ENCODE results near the gene KIAA1755. TPM values are rescaled to one million over a fixed set of nuclear protein-coding genes. Genes with fewer than 3 reads are reported as not detected.

Gene KIAA1755
- polyA plus RNA-seq, 3 donors = 1.9 to 2.9 (median 2.3) TPM

DNA sequence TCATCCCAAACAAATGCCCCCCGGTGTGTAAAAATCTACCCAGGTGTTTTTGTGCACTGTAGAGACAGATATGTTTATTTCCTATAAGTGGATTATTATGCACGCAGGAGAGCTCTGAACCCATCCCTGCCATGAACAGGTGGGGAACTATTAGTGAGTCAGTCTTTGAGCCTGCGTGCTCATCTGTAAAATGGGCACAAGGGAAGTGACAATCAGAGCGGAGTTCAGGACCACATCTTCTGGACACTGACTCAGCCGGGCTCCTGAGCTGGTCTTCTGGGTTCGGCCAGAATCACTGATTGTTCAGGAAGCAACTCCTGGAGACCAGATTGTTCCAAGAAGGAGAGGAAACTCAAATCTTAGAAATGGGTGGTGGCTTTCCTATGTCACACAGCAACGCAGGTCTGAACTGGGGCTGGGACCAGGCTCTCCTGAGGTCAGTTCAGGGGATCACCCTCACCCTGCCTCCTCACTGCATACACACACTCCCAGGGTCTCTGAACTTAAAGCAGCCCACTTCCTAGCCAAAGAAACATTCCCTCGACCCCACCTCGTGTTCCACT lies 68.1 kb downstream of the KIAA1755 start:
- DNase-seq (ENCODE audit: low read depth in 3 of 3, low spot score in 2 of 3) = no peak

DNA sequence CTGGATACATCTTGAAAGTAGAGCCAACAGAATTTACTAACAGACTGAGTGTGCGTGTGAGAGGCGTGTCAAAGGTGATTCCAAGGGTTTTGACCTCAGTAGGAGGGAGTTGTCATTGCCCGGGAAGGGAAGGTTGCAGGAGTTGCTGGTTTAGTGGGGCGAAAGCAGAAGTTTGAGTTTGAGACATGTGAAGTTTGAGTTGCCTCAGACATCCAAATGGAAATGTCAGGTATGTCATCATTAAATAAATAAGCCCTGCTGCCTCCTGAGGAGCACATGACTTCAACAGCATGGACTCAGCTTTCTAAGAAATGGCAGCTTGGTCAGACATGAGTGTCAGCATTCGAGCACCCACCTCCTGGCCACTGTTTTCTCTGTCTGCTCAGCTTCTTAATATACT lies 68.9 kb downstream of the KIAA1755 start:
- DNase-seq (ENCODE audit: low read depth in 3 of 3, low spot score in 2 of 3) = no peak

DNA sequence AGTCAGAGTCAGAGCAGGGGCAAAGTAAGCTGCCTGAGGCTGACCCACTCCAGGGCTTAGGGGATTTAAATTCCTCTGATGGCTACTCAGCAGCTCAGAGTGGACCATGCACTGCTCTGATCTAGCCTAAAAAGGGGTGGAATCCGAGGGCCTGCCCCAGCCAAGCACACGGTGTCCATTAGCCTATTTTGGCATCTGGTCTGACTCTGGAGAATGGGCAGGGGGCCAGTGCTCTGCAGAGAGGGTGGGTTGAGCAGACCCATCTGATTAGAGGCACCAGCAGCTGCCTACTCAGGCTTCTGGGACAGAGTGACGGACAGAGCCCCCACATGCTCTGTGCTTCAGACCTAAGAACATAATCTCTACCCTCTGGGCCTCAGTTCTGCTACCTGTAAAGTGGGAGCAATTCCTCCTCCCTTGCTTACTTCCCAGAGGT lies 69.6 kb downstream of the KIAA1755 start:
- DNase-seq (ENCODE audit: low read depth in 3 of 3, low spot score in 2 of 3) = no peak

DNA sequence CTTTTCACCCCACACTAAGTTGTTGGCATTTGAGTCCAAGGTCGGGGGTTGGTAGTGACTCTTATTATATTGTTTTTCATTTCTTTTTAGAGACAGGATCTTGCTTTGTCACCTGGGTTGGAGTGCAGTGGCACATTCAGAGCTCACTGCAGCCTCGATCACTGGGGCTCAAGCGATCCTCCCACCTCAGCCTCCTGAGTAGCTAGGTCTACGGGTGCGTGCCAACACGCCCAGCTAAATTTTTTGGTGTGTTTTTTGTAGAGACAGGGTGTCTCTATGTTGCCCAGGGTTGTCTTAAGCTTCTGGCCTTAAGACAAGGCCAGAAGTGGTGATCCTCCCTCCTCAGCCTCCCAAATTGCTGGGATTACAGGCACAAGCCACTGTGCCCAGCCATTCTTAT lies 70.4 kb downstream of the KIAA1755 start:
- no peak for DNase-seq (ENCODE audit: low read depth in 3 of 3, low spot score in 2 of 3)

DNA sequence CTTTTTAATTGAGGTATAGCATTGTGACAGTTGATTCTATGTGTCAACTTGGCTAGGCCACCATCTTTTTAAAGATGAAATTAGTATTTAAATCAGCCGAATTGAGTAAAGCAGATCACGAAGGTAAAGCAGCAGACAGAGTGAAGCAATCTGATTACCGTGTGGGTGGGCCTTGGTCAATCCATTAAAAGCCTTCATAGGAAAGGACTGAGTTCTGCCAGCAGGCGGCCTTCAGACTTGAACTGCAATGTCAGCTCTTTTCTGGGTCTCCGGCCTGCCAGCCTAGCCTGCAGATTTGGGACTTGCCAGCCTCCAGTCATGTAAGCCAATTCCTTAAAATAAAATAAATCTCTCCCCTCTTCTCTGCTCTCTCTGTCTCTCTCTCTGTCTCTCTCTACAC lies 73.0 kb downstream of the KIAA1755 start:
- DNase-seq (ENCODE audit: low read depth in 3 of 3, low spot score in 2 of 3) = no peak

DNA sequence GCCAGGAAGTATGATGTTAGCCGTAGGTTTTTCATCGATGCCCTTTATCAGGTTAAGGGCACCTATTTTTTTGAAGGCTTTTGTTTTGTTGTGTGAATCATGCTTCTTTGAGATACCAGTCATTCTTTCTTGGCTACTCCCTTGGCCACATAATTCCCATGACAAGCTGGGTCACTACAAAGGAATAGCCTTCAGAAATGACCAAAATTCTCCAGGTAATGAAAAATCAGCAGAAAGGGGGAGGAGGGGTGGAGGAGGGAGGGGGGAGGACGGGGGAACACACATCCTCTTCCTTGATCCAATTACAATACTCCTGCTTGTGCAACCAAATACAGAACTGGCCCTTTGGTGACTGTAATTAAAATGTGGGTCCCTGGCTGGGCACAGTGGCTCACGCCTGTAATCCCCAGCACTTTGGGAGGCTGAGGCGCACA lies 73.7 kb downstream of the KIAA1755 start:
- no peak for DNase-seq (ENCODE audit: low read depth in 3 of 3, low spot score in 2 of 3)

DNA sequence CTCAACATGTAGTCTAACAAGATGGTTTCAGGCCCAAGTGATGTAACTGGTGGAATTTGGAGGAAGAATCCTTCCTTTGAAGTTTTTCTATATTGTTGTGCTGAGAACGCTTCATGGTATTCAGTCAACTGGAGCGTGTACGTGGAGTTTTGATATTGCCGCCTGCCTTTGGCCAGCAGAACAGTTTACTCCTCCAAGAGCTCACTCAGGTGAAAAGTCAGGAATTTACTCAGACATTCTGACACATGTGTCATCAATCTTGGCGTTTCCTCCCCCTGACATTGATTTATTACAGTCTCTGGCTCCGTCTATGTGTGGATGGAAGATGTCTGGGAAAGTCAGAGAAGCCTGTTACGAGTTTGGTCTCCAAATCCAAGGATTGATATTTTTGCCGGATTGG lies 76.4 kb downstream of the KIAA1755 start:
- peak; percentile 47 to 68 (median 67) for DNase-seq (ENCODE audit: low read depth in 3 of 3, low spot score in 2 of 3)

DNA sequence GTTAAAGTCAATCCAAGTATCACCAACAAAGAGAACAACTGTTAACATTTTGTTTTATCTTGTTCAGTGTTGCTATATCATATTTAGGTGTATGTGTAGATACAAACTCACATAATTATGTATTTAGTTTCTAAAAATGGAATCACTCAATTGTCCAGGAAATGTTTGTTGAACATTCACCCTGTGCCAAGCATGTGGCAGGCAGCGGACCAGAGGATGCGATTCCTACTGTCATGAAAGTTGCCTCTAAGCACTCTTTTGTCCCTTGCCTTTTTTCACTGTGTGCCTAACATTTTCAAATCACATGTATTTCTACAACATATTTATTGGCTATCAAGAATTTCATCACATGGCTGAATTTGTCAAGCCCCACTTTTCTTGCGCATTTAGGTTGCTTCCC lies 78.6 kb downstream of the KIAA1755 start:
- DNase-seq (ENCODE audit: low read depth in 3 of 3, low spot score in 2 of 3) = no peak

DNA sequence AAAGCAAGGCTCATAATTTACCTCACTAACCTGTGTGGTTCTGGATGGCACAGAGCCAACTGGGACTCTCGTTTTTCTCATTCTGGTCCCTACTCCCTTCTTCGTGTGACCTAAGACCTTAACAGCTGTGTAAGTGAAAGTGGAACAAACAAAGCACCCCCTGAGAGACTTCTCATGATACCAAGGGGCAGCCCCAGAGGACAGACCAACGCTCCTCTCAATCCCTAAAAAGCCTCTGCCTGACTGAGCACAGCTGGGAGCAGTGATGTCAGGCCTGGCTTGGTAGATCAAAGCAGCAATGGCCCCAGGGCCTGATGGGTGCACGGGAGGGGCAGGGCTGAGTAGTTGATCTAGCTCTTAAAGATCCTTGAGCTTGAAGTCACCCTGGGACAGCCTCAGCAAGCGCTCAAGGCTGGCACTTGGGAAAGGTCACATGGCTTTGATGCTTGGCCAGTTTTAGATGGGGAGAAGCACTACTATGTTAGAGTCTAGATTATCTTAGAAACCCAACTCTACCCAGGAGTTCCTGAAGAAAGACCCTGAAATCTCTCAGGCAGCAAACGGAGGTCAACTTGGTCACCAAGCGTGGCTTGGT lies 79.2 kb downstream of the KIAA1755 start:
- DNase-seq (ENCODE audit: low read depth in 3 of 3, low spot score in 2 of 3) = no peak

DNA sequence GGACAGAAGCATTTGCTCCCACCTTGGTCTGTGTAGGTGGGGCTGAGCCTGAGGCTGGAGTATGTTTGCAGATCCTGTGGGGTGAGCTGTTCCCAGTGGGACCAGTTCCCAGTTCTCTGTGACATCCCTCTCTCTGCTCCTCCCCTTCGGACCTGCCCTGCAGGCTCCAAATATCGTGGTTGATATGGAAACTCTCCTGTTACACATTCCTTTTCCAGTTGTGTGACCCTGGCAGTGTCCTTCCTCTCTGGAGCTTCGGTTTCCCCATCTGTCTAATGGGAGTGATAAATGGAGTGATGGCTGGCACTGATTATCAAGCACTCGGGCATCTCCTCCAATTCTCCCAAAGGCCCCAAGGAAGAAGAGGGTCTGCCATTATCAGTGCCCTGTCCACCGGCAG lies 79.8 kb downstream of the KIAA1755 start:
- no peak for DNase-seq (ENCODE audit: low read depth in 3 of 3, low spot score in 2 of 3)

DNA sequence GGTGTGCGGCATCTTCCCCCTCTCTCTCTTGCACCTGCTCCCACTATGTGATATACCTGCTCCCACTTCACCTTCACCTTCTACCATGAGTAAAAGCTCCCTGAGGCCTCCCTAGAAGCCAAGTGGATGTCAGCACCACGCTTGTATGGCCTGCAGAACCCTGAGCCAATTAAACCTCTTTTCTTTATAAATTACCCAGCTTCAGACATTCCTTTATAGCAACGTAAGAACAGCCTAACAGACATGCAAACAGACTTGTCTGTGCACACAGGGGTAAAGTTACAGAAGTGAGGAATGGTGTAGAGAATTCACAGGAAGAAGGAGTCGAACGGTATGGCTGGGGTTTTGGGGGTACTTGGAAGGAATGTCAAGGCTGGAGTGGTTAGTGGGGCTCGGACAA lies 80.7 kb downstream of the KIAA1755 start:
- no peak for DNase-seq (ENCODE audit: low read depth in 3 of 3, low spot score in 2 of 3)

DNA sequence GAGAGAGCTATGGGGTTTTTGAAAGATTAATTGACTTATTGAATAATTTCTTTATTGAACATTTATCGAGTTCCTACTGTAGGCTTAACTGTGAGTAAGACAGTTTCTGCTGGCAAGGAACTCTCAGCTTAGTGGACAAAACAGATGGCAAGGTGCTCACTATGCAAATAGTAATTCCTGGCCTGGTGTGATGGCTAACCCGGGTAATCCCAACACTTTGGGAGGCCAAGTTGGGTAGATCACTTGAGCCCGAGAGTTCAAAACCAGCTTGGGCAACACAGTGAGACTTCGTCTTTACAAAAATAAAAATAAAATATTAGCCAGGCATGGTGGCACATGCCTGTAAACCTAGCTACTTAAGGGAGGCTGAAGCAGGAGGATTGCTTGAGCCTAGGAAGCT lies 82.0 kb downstream of the KIAA1755 start:
- DNase-seq (ENCODE audit: low read depth in 3 of 3, low spot score in 2 of 3) = no peak

DNA sequence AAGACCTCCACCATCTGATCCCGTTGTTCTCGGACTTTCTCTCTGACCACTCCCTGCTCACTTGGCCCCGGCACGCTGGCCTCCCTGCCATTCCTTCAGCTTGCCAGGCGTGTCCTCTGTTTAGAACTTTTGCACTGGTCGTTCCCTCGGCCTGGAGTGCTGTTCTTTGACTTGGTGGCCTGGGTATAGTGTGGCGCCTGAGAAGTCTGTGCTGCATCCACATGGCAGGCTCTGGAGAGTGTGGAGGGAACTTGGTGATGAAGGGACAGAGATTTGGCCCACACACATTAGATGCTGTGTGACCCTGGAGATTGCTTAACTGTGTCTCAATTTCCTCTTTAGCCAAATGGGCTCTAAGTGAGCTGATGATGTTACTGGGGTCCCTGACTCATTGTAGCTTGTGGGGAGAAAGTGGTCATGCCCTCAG lies 82.5 kb downstream of the KIAA1755 start:
- no peak for DNase-seq (ENCODE audit: low read depth in 3 of 3, low spot score in 2 of 3)

DNA sequence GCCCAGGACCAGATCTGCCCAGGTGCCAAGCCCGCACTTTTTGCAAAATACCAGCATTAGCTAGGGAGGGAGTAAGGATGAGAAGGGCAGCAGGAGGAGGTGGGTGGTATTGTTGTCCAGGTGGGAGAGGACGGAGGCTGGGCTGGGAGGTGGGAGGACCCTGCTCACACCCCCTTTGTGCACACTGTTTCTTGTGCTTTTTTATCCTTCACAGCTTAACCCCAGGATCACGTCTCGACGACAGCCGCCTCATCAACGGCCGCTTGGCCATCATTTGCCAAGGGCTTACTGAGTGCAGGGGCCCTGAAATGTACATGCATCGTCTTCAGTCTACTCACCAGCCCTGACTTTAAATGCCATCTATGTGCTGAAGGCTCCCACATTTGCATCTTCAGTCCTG lies 83.3 kb downstream of the KIAA1755 start:
- no peak for DNase-seq (ENCODE audit: low read depth in 3 of 3, low spot score in 2 of 3)

DNA sequence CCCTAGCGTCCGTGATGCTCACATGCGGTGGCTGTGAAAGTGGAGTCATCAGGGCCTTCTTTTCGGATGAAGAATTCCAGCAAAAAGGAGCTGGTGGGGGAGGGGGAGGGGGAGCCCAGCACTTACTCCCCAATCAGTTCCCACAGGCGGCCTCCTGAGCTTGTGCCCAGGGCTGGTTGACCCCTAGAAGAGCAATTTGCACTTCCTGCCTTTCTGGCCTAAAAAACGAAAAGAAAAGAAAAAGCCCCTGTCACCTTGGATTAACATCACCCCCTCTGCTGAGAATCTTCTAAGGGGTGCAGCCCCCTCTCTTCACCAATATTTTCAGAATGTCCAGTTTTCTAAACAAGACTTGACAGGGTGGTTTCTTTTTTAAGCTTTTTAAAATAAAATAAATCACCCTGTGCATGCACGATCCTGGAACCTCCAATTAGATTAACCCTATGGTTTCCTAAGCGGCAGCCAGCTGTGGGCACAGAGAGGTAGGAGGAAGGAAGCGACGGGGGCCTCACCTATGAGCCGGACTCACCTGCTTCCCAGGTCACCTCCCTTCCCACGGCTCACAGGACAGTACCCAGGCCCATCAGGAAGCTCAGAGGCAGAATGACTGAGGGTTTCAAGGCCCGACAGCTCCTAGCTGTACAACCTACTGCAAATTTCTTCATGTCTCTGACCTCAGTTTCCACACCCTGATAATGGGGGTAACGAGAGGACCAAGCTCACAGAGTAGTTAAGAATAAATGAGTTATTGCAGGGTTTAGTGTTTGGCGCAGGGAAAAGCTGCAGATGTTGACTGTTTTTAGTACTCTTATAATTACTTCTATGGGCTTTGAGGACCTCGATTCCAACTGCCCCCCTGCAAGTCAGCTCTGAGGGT lies 85.0 kb downstream of the KIAA1755 start:
- no peak for DNase-seq (ENCODE audit: low read depth in 3 of 3, low spot score in 2 of 3)

DNA sequence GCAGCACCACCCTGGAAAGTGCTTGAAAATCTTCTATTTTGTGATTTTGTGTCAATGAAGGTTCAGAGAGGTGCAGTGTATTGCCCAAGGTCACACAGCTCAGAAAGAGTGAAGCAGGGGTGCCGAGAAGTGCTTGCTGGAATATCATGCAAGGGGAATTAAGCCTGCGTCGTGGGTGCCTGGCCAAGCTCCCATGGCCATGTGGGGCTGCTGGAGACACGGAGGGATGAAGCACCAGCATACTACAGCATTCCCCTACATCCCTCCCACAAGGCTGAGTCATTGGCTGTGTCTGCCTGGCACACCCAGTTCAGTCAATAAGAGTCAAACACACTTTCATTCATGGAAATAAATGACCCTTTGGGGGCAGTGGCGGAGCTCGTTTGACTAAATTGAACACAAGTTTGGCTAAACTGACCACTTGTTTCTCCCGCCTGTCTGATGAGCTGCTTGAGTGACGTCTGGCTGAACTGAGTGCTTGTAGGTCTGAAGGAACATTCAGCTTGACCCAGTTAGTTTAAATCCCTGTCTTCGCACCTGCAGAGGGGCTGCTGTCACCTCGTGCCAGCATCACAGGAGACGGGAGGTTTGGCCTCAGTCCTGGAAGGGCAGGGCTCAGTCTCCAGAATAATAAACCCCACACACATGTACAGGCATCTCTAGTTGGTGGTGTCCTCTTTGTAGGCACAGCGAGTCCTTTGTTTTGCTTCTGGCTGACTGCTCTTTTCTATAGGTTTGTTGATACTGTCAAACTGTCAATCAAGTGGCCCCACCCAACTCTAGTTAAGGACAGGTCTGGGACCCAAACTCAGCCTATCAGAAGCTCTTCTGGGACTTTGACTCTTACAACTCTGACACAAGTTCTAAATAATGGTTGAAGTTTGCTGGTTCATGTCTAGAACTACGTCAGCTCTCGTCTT lies 87.0 kb downstream of the KIAA1755 start:
- DNase-seq (ENCODE audit: low read depth in 3 of 3, low spot score in 2 of 3) = no peak

DNA sequence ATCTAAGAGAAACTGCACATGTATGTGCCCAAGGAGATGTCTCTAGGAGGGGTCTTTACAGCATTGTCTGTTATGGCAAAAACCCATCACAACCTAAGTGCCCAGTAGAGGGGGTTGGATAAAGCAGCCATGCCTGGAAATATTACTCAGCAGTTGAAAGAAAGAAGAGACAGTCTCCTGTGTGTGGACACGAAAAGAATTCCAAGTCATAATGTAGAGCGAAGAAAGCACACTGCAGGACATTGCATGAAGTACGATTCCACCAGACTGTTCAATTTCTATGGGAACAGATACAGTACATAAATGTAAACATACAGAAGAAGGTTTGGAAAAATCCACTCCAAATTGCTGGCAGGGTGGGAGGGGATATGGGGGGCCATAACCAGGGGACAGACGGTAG lies 88.1 kb downstream of the KIAA1755 start:
- DNase-seq (ENCODE audit: low read depth in 3 of 3, low spot score in 2 of 3) = no peak

DNA sequence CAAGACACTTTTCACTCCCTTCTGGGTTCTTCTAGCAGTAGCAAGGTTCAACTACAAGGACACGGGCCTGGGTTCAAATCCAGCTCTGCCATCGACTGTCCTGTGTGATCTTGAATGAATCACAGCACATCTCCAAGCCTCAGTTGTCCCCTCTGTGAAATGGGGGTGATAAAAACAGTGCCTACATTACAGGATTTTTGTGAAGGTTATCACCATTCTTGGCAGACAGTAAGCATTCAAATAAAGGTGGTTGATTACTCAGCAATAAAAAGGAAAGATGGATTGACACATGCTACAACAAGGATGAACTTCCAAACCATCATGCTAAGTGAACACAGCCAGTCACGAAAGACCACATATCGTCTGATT lies 88.9 kb downstream of the KIAA1755 start:
- DNase-seq (ENCODE audit: low read depth in 3 of 3, low spot score in 2 of 3) = no peak

DNA sequence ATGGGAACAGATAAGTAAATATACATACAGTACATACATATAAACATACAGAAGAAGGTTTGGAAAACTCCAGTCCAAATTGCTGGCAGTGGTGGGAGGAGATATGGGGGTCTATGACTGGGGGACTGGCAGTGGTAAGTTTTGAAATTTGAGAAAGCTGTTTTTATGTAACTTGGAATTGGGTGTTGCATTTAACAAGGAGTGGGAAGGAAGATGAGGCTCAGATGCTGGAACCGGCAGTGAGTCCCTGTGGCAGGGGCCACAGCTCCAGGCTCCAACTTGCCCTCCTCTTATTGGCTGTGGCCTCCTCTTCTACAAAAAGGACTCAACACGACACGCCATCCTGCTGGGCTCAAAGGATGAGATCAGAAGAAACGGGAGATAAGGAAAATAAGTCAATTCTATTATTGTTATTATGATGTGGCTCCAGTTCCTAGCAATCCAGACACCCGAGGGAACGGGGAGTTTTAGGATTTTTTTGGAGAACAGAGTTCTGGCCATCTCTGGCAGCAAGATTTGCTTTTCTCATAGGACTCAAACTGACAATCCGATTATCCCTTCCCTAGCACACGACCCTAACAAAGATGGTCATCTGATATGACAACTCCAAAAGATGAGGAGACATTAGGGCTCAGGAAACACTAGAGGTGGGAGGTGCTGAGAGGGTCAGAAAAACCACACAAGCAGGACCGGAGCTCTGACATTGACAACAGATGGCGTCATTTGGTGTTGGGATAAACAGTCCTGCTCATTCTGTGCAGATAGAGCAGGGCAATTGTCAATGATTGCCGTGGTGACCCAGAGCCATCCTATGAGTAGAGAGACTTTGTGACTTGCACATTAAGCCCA lies 89.5 kb downstream of the KIAA1755 start:
- DNase-seq (ENCODE audit: low read depth in 3 of 3, low spot score in 2 of 3) = no peak

DNA sequence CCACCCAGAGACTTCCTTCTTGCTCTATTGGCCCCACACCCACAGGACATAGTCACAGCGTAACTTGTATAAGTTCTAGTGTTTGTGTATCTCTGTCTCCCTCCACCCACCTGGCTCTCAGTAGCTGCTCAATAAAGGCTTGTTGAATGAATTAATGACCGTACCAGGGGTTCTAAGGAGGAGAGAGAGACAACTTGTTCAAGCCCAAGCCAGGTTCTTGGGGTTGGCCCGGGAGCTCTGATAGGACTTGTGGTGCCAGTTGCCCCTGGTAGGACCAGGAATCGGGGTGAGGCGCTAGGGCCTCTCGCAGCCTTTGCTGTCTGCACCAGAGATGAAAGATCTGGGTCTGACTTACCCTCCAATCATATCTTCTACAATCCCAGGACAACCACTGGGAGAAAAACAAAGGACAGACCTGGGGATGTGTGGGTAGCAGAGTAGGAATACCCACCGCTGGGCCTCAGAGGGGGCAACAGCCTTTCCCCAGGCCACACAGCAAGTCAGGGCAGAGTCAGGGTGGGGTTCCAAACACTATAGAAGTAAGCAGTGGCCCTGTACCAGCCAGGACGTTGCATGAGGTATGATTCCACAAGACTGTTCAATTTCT lies 90.2 kb downstream of the KIAA1755 start:
- no peak for DNase-seq (ENCODE audit: low read depth in 3 of 3, low spot score in 2 of 3)

Measured in right renal cortex interstitium (tissue), 3 donors.